ENCODE results near the gene ERN2.

Gene ERN2

DNA sequence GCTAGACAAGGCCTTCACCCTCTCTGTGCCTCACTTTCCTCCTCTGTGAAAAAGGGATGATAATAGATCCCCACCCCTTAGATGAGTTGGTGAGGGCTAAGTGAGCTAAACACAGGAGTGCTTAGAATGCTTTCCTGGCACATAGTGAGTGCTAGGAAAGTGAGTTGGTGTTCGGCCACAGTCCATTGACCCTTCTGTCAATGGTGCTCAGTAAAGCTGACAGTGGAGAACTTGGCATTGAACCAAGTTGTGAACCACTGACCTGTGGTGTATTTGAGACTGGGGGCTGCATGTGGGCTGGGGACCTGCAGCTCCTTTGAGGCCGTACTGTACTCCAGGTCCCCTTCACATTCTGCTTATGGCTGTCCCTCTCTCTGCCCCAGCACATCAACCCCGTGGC, 29.5 kb downstream of the ERN2 start:
- no peak for DNase-seq

DNA sequence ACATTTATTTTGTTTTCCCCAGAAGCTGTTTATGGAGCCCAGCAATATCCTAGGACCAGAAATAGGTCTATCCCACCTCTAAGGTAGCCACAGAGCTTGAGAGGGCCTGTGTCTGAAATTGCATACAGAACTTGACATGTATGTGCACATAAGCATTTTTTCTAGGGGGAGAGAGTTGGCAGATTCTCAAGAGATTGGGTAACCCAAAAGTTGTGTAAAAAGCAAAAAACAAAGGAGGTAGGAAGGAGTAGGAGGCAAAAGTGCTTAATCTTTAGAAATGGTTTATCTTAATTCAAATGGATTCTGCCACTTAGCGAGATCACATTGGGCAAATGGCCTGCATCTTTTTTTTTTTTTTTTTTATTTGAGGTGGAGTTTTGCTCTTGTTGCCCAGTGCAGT, 30.8 kb downstream of the ERN2 start:
- DNase-seq = no peak

DNA sequence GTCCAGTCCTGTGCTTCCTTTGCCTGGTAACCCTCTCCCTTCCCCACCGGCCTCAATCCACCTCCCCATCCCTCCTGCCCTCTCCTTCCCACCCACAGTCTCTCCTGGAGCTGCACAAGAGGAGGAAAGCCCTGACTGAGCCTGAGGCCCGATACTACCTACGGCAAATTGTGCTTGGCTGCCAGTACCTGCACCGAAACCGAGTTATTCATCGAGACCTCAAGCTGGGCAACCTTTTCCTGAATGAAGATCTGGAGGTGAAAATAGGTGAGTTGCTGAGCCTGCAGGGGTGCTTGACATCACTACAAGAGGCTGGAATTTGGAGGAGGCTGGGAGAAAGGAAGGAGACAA, 33.1 kb downstream of the ERN2 start:
- no peak for DNase-seq

DNA sequence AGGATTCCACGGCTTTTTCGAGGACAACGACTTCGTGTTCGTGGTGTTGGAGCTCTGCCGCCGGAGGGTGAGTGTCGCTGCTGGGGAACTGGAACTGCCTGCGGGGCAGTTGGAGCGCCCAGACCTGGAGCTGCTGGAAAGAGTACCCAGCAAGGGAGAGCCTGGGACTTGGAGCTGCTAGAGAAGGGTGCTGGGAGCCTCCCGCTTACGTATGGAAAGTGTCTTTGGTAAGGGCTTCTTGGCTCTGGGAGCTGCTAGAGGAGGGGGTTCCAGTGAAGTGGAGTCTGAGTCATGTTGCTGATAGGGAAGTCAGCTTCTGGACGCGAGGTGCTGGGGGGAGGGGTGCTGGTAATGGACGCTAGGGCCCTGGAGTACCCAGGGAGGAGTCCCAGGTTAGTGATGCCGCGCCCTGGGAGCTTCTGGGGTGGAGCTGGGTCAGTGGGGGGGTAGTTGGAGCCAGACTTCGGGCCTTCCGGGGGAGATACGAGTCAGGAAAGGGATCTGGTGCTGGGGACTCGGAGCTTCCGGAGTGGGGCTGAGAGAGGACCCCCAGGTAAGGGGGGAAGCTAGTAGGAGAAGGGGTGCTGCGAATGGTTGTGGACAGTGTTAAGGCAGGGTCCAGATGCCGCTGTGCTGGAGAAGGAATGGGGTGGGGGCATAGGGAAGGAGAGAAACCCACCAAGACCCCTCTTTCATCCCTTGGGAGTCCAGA, 33.6 kb downstream of the ERN2 start:
- DNase-seq = no peak

DNA sequence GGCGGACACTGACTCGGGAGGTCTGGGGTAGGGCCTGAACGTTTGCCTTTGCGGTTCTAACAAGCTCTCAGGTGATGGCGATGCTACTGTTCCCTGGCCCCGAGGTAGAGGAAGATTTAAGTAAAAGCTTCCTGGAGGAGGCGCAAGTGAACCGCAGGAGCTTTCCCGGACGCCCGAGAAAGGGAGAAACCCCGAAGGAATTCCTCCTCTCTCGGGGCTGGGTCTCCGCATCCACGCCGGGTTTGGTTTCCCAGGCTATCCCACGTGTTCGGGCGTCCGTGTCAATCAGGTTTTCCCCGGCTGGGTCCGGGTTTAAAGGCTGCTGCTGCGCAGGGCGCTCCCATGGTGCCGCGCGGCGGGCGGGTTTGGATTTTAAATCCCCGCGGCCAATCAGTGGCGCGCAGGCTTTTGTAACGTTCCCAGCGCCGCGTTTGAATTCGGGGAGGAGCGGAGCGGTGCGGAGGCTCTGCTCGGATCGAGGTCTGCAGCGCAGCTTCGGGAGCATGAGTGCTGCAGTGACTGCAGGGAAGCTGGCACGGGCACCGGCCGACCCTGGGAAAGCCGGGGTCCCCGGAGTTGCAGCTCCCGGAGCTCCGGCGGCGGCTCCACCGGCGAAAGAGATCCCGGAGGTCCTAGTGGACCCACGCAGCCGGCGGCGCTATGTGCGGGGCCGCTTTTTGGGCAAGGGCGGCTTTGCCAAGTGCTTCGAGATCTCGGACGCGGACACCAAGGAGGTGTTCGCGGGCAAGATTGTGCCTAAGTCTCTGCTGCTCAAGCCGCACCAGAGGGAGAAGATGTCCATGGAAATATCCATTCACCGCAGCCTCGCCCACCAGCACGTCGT, 34.4 kb downstream of the ERN2 start, which contains the start of gene PLK1:
Gene PLK1 (plus strand): TSS at position 460 of the 844 bp plus-strand sequence. CDS start 44 bp downstream, at position 504.
- DNase-seq = peak; percentile 66

DNA sequence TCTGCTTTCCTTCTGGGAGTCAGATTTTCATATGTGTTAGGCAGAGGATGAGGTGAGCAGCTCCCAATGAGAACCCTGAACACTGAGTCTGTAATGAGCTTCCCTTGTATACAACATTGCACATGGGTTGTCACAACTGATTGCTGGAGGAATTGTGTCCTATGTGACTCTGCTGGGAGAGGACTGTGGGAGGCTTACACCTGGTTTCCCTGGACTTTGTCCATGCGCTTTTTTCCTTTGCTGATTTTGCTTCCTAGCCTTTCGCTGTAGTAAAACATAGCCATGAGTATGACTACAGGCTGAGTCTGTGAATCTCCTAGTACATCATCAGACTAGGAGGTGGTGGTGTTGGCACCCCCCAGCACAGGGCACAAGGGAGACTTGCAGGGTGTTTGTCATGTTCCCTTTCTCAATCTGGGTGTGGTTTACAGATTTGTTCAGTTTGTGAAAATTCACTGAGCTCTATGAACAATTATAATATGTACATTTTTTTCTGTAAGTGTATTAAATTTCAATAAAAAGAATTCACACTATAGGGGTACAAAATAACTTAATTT, 36.0 kb downstream of the ERN2 start:
- no peak for DNase-seq

DNA sequence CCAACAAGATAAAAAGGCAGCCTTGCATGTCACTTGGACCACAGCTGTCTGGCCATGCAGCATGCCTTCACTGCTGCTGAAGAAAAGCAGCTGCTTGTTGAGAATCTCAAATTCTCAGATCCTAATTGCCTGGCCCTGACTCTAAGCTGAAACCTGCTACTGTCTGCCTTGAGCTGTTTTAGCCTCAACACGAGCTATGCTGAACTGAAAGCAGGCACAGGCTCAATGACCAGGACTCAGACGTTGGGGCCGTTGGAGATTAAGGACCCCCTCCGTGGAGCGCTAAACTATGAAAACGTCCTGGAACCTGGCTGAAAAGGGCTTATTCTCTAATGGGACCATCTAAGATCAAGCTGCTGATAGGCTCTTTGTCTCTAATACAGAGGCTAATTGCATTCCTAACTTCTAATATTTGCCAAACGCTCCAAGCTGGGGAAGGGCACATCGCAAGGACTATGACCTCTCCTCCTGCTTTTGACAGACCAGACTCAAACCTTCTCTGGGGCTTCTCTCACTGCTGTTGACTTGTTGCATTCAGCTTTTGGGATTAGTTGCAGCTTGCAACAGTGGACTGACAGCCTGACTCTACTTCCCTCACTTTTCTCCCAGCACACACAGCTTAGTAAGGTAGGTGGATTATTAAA, 38.9 kb downstream of the ERN2 start:
- DNase-seq = no peak

DNA sequence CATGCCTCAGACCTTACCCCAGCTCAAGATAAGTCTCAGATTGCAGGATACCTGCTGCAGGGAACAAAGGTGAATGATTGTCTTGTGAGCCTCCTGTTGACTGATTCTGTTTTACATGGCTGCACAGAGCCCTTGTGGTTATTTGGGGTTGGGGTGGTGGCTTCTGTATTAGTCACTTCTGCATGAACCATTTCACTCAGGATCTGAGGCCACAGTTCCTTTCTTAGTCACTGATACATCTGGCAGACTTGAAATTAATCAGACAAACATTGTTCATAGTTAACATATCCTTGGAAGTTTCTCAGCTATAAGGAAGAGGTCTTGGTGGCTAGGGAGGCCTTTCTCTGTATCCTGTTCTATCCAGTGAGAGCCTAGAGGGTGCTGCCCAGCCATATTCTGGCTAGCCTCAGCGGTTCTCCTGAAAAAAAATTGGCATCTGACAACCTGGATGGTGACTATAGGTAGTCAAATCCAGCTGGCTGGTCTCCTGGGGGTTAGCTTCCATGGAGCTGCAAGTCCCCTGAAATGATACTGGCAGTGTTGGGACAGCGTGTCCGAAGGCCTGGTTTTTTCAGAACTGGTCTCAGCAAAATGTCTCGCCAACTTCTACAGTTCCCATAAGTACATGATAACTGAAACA, 42.8 kb downstream of the ERN2 start:
- DNase-seq = no peak

DNA sequence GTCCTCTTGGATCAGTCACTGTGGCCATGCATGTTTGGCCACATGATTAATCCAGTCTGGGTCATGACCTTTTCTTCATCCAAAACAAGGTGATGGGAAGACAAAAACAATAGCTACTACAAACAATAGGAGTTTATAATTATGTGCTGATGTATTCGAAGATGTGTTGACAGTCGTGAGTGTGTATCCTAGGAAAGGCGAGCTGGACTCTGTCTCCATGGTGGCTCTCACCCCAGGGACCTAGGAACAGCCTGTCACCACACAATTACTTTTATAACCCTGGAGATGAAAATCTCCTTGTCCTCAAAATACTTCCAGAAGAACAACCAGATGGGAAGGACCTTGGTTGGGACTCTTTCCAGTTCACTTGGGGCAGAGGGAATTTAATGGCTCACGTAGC, 44.1 kb downstream of the ERN2 start:
- DNase-seq = no peak

DNA sequence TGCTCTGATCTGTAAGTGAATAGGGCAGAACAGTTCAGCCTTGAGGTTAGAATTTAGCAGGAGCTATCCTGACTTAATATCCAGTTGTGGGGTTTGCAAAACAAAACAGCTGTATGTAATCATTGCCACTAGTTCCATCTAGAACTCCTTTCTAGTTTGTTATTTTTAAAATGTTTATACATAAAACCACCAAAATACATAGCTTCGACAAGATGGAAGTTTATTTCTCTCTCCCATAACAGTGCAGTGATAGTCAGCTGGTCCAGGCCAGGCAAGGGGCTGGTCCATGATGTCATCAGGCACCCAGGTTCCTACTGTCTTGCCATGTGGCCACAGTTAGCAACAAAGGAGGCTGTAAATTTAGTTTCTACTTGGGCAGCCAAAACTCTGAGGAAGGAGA, 44.8 kb downstream of the ERN2 start:
- no peak for DNase-seq

DNA sequence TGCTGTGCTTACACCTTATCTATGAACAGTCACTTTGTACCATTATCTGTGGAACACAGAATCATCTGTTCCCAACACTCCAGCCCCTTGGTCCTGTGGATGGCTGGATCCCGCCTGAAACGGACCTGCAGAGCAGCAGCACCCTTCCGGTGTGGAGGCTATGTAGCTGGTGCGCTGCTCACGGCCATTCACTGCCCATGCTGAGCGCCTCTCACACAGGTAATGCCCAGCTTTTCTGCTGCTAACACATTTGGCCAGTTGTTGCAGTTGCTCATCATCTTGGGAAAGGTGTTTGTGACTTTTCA, 45.7 kb downstream of the ERN2 start:
- DNase-seq = no peak

DNA sequence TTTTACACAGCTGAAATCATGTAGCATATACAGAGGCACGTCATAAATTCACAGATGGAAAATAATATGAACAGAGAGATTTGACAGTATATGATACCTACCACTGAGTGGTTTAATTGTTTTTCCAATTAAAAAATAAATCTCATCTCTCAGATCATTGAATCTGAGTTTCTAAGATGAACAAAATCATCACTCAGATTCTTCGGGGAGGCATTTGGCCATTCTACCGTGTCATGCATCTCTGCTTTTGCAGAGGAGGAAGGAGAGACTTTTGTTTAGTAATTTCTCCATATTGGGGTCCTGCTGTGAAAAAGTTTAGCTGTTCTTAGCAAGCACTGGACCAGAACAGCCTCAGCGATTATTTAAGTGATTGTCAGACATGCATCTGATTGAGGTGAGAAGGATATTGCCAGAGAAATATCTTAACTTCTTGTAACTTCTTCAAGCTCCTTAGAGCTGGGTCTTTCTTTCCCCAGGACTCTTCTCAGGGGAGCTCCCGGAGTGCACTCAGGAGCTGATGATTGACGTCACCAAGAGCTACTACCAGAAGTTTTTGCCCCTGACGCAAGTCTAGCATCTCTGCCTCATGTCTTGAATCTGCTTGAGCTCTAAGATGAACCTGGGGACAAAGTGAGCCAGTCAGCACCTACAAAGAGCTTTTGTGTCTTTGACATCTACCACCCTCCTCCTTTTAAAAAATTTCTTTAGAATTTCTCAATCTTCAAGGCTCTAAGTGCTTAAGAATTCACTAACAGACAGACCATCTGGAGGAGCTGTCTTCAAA, 46.3 kb downstream of the ERN2 start:
- DNase-seq = no peak

DNA sequence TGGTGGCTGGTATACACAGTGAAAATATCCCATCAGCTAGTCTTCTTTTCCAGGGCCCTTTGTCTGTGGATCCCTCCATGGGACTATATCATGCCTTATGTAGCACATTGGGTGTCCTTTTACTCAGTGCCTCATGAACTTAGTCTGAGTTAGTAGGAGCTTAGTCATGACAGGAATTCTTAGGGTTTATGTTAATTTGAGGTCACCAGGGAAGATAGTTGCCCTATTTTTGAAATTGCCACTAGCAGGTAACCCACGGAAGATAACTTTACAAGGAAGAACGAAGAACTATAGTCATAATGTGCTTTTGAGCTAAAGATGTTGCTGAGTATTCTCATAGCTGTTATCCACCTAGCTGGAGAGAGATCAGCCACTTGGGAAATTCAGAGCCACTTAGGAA, 49.1 kb downstream of the ERN2 start:
- DNase-seq = no peak

DNA sequence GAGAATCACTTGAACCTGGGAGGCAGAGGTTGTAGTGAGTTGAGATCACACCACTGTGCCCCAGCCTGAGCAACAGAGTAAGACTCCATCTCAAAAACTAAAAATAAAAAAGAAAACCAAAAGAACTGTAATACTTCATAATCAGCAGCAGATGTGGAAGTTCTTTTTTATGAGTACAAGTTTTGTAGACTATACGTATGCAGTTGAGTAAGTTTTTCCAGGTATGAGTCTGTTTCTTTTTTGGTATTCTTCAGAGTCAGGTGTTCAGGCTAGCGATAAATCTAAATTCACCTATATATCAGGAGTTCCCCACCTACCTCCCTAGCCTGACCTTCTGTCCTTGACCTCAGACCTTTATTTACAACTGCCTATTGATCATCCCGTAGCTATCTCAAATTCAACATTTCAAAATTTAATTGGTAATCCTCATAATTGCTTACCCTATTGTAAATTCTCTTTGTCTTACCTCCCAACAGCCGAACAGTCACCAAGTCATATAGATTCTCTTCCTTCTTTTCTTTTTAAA, 61.0 kb downstream of the ERN2 start:
- no peak for DNase-seq

DNA sequence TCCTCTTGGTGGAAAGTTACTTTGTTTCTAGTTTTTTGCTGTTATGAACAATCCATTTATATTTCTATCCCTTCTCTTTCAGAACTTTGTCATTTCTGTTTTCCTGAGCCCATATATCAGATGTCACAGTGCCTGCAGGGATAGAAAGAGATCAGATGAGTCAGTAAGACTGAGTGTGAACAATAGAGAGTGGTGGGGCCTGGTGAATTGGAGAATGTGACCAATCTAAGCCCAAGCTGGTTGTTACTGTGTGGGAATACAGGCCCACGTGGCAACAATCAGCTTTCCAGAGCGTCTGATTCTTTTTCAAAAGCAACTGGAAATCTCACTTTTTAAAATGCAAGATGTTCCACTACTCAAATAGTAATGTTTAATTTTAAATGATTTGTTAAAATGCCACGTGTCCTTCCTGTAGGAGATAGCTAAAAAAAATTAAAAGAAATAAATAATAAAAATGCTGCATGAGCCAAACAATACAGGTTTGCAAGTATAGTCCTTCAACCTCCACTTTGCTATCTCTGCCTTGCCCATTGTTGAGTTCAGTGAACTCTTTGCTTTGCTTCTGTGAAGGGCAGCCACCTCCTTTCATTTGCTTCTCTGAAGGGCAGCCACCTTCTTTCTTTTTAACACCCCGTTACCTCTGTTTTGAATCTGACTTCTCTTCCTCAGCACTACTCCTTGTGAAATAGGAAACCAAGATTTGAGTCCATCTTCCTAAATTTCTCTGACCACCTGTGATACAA, 62.2 kb downstream of the ERN2 start:
- no peak for DNase-seq

DNA sequence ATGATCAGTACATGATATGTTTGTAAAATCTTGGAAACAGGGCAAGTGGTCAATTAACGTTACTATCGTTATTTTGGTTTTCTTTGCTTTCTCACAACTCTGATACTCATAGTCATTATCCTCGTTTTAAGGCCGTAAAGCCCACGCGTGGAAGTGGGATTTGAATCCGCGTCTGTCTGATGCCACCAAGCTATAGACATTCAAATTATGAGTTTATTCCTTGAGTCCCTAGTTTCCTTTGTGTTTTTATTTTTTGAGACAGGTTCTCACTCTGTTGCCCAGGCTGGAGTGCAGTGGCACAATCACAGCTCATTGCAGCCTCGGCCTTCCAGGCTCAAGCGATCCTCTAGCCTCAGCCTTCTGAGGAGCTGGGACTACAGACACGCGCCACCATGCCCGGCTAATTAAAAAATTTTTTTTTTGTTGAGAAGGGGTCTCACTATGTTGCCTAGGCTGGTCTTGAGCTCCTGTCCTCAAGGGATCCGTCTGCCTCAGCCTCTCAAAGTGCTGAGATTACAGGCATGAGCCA, 70.7 kb downstream of the ERN2 start:
- DNase-seq = no peak

DNA sequence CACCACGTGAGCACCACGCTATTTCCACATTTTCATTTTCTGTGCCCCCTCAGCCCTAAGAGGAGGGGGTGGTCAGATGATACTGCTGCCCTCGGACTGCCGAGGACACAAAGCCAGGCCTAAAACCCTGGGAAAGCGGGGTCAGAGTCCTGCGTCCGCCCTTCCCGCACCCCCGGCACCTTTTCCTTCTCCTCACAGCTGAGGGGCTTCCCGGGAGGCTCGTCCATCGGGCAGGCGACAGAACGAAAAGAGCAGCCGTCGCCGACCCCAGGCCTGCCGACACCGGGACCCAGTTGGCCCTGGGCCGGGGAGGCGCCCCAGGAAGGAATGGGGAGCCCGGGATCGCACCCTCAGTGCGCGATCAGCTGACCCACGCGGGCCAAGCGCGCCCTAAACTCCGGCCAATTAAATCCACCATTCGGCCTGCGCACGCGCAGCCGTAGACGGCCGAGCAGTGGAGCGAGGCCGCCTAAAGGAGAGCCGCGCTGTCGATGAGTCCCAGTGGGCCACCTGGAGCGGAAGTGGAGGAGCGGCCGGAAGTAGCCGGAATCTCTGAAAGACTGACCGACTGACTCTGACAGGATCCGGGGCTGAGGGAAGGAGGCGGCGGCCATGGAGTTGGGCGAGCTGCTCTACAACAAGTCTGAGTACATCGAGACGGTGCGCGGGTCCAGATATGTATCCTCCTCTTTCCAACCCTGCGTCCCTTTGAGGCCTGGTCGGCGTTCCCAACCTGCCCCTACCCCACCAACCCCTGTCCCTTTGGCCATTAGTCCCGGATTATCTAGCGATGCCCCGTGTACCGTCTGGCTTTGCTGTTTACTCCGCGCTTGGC, 71.9 kb downstream of the ERN2 start, which contains the start of the genes DCTN5 and PALB2:
Gene DCTN5 (plus strand): TSS at position 536 of the 835 bp plus-strand sequence. CDS start 77 bp downstream, at position 613.
Gene PALB2 (minus strand): TSS at position 380 of the 835 bp plus-strand sequence. CDS start 153 bp downstream, at position 227.
- DNase-seq = peak; percentile 84

DNA sequence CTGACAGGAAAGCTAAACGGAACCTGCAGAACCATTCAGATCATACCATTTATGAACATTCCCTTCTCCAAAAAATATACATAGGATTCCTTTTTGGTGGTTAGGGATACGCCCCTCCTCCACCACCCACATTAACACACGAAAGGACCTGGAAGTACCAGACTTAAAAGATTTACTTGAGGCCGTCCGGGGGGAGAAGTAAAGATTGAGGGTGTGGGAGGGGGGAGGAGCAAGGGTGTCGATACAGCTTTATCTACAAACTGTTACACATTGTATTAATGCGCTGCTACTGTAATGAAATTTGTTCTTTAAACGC, 72.4 kb downstream of the ERN2 start:
- DNase-seq = no peak

Data from DMS153 (cell line).